HEK293 (cell line): ENCODE measurements around the gene ZNF513.

Experiments
- HOXD13 ChIP-seq: sonication (generic); formaldehyde crosslinking; IDR thresholded peaks from 2 replicates; pipeline ENCODE4 v1.8.0; 2022; ENCODE audit warnings: missing genetic modification reagents, borderline replicate concordance
- RBAK ChIP-seq: fragments of 450-650 bp; formaldehyde crosslinking; IDR thresholded peaks from 2 replicates; pipeline ENCODE4 v1.5.1; 2016; ENCODE audit warnings: missing biosample characterization, missing genetic modification characterization
- SCRT2 ChIP-seq: fragments of 450-650 bp; formaldehyde crosslinking; IDR thresholded peaks from 2 replicates; pipeline ENCODE4 v1.5.1; 2016; ENCODE audit warnings: missing biosample characterization, missing genetic modification characterization
- ZBTB20 ChIP-seq: fragments of 450-650 bp; formaldehyde crosslinking; IDR thresholded peaks from 2 replicates; pipeline ENCODE4 v1.5.1; 2016; ENCODE audit warnings: missing biosample characterization, missing genetic modification characterization
- ZBTB7A ChIP-seq: fragments of 450-650 bp; formaldehyde crosslinking; IDR thresholded peaks from 2 replicates; pipeline ENCODE4 v1.5.1; 2016; ENCODE audit warnings: low read depth, missing biosample characterization, missing genetic modification characterization
- ZFP41 ChIP-seq: fragments of 450-650 bp; formaldehyde crosslinking; IDR thresholded peaks from 2 replicates; pipeline ENCODE4 v1.5.1; 2016; ENCODE audit warnings: missing biosample characterization, missing genetic modification characterization, borderline replicate concordance
- ZNF114 ChIP-seq: fragments of 450-650 bp; formaldehyde crosslinking; IDR thresholded peaks from 2 replicates; pipeline ENCODE4 v1.5.0; 2017; ENCODE audit warnings: missing biosample characterization, missing genetic modification characterization
- ZNF324 ChIP-seq: fragments of 450-650 bp; formaldehyde crosslinking; IDR thresholded peaks from 2 replicates; pipeline ENCODE4 v1.5.1; 2016; ENCODE audit warnings: missing biosample characterization, missing genetic modification characterization
- ZNF433 ChIP-seq: fragments of 450-650 bp; formaldehyde crosslinking; IDR thresholded peaks from 2 replicates; pipeline ENCODE4 v1.5.1; 2016; ENCODE audit warnings: missing biosample characterization, missing genetic modification characterization, low read depth
- ZNF501 ChIP-seq: fragments of 450-650 bp; formaldehyde crosslinking; IDR thresholded peaks from 2 replicates; pipeline ENCODE4 v1.5.1; 2016; ENCODE audit warnings: missing biosample characterization, missing genetic modification characterization
- ZNF521 ChIP-seq: fragments of 450-650 bp; formaldehyde crosslinking; IDR thresholded peaks from 2 replicates; pipeline ENCODE4 v1.5.1; 2017; ENCODE audit warnings: missing biosample characterization, mild to moderate bottlenecking, missing genetic modification characterization
- ZNF530 ChIP-seq: fragments of 450-650 bp; formaldehyde crosslinking; IDR thresholded peaks from 2 replicates; pipeline ENCODE4 v1.5.1; 2016; ENCODE audit warnings: low read depth, missing biosample characterization, missing genetic modification characterization
- ZNF610 ChIP-seq: fragments of 450-650 bp; formaldehyde crosslinking; IDR thresholded peaks from 2 replicates; pipeline ENCODE4 v1.5.1; 2016; ENCODE audit warnings: missing biosample characterization, missing genetic modification characterization, borderline replicate concordance
- ZNF623 ChIP-seq: fragments of 450-650 bp; formaldehyde crosslinking; IDR thresholded peaks from 2 replicates; pipeline ENCODE4 v1.5.1; 2016; ENCODE audit warnings: missing biosample characterization, missing genetic modification characterization
- ZNF670 ChIP-seq: fragments of 450-650 bp; formaldehyde crosslinking; IDR thresholded peaks from 2 replicates; pipeline ENCODE4 v1.5.1; 2016; ENCODE audit warnings: missing biosample characterization, missing genetic modification characterization, low read depth
- ZNF776 ChIP-seq: fragments of 450-650 bp; formaldehyde crosslinking; IDR thresholded peaks from 2 replicates; pipeline ENCODE4 v1.5.0; 2017; ENCODE audit warnings: missing biosample characterization, missing genetic modification characterization, borderline replicate concordance
- ZNF777 ChIP-seq: fragments of 450-650 bp; formaldehyde crosslinking; IDR thresholded peaks from 2 replicates; pipeline ENCODE4 v1.5.1; 2017; ENCODE audit warnings: missing biosample characterization, missing genetic modification characterization, borderline replicate concordance
- ZSCAN16 ChIP-seq: fragments of 450-650 bp; formaldehyde crosslinking; IDR thresholded peaks from 2 replicates; pipeline ENCODE4 v1.5.1; 2016; ENCODE audit warnings: missing biosample characterization, missing genetic modification characterization
- TF ChIP-seq, protein P1 (sequence below): fragments of 450-650 bp; formaldehyde crosslinking; IDR thresholded peaks from 2 replicates; pipeline ENCODE4 v1.5.1; 2016; ENCODE audit warnings: missing biosample characterization, missing genetic modification characterization
- TF ChIP-seq, protein P2 (sequence below): fragments of 450-650 bp; formaldehyde crosslinking; conservative IDR thresholded peaks from 2 replicates; pipeline ENCODE4 v1.5.1; 2016; ENCODE audit warnings: low read depth, missing biosample characterization, missing genetic modification characterization
- TF ChIP-seq, protein P3 (sequence below): fragments of 450-650 bp; formaldehyde crosslinking; IDR thresholded peaks from 2 replicates; pipeline ENCODE4 v1.5.1; 2016; ENCODE audit warnings: missing biosample characterization, missing genetic modification characterization
- TF ChIP-seq, protein P4 (sequence below): fragments of 450-650 bp; formaldehyde crosslinking; IDR thresholded peaks from 2 replicates; pipeline ENCODE4 v1.5.1; 2016; ENCODE audit warnings: missing biosample characterization, missing genetic modification characterization
- TF ChIP-seq, protein P5 (sequence below): fragments of 450-650 bp; formaldehyde crosslinking; IDR thresholded peaks from 2 replicates; pipeline ENCODE4 v1.5.1; 2016; ENCODE audit warnings: missing biosample characterization, missing genetic modification characterization
- TF ChIP-seq, protein P6 (sequence below): fragments of 450-650 bp; formaldehyde crosslinking; IDR thresholded peaks from 2 replicates; pipeline ENCODE4 v1.5.1; 2017; ENCODE audit warnings: missing biosample characterization, missing genetic modification characterization

The ZNF513 gene

DNA sequence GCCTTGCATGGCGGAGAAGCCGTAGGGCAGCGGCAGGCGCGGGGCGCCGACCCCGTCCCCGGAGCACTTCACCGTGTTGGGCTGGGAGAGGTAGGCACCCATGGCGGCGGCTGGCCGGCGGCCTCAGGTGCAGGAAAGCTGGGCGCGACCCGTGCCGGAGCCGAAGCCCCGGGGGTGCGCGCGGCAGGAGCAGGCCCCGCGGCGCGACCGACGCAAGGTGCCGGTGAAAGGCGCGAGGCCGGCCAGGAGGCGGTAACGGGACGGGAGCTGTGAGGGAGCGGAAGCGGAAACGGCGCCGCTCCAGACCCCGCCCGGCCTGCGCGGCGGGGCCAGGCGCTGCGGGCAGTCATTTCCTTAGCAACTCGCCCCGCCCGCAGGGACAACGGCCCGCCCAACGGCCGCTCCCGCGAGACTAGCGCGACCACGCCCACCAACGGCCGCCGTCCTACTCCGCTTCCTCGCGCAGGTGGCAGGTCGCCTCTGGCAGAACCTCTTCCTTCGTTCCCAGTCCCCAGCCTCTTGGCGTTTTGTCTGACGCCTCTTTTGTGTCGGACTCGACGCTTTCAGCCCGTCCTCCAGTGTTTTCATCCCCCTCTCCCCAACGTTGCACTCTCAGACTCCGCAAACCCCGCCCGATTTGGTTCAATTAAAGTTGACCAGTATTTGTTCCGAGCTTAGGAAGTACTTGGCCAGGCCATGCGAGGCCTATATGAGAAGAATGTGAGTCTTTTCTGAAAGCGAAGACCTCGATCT lies 29.0 kb upstream of the ZNF513 start, which contains the start of gene PPM1G (continued):
- TF ChIP-seq, protein P1, sequence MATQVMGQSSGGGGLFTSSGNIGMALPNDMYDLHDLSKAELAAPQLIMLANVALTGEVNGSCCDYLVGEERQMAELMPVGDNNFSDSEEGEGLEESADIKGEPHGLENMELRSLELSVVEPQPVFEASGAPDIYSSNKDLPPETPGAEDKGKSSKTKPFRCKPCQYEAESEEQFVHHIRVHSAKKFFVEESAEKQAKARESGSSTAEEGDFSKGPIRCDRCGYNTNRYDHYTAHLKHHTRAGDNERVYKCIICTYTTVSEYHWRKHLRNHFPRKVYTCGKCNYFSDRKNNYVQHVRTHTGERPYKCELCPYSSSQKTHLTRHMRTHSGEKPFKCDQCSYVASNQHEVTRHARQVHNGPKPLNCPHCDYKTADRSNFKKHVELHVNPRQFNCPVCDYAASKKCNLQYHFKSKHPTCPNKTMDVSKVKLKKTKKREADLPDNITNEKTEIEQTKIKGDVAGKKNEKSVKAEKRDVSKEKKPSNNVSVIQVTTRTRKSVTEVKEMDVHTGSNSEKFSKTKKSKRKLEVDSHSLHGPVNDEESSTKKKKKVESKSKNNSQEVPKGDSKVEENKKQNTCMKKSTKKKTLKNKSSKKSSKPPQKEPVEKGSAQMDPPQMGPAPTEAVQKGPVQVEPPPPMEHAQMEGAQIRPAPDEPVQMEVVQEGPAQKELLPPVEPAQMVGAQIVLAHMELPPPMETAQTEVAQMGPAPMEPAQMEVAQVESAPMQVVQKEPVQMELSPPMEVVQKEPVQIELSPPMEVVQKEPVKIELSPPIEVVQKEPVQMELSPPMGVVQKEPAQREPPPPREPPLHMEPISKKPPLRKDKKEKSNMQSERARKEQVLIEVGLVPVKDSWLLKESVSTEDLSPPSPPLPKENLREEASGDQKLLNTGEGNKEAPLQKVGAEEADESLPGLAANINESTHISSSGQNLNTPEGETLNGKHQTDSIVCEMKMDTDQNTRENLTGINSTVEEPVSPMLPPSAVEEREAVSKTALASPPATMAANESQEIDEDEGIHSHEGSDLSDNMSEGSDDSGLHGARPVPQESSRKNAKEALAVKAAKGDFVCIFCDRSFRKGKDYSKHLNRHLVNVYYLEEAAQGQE (tag by site-specific recombination): no peak
- TF ChIP-seq ZBTB7A (tag by site-specific recombination): no peak
- TF ChIP-seq ZNF623 (tag by site-specific recombination): no peak
- TF ChIP-seq ZNF670 (tag by site-specific recombination): no peak
- TF ChIP-seq ZNF530 (tag by site-specific recombination): no peak
- TF ChIP-seq HOXD13: no peak
- TF ChIP-seq, protein P2, sequence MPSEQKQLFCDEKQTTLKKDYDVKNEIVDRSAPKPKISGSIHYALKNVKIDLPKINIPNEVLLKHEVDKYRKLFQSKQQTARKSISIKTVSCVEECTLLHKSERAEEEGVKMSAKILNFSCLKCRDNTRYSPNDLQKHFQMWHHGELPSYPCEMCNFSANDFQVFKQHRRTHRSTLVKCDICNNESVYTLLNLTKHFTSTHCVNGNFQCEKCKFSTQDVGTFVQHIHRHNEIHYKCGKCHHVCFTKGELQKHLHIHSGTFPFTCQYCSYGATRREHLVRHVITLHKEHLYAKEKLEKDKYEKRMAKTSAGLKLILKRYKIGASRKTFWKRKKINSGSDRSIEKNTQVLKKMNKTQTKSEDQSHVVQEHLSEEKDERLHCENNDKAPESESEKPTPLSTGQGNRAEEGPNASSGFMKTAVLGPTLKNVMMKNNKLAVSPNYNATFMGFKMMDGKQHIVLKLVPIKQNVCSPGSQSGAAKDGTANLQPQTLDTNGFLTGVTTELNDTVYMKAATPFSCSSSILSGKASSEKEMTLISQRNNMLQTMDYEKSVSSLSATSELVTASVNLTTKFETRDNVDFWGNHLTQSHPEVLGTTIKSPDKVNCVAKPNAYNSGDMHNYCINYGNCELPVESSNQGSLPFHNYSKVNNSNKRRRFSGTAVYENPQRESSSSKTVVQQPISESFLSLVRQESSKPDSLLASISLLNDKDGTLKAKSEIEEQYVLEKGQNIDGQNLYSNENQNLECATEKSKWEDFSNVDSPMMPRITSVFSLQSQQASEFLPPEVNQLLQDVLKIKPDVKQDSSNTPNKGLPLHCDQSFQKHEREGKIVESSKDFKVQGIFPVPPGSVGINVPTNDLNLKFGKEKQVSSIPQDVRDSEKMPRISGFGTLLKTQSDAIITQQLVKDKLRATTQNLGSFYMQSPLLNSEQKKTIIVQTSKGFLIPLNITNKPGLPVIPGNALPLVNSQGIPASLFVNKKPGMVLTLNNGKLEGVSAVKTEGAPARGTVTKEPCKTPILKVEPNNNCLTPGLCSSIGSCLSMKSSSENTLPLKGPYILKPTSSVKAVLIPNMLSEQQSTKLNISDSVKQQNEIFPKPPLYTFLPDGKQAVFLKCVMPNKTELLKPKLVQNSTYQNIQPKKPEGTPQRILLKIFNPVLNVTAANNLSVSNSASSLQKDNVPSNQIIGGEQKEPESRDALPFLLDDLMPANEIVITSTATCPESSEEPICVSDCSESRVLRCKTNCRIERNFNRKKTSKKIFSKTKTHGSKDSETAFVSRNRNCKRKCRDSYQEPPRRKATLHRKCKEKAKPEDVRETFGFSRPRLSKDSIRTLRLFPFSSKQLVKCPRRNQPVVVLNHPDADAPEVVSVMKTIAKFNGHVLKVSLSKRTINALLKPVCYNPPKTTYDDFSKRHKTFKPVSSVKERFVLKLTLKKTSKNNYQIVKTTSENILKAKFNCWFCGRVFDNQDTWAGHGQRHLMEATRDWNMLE (tag by site-specific recombination): no peak
- TF ChIP-seq ZNF501 (tag by site-specific recombination): peak; percentile 76; the same call in 1 of the 2 replicates
- TF ChIP-seq, protein P3, sequence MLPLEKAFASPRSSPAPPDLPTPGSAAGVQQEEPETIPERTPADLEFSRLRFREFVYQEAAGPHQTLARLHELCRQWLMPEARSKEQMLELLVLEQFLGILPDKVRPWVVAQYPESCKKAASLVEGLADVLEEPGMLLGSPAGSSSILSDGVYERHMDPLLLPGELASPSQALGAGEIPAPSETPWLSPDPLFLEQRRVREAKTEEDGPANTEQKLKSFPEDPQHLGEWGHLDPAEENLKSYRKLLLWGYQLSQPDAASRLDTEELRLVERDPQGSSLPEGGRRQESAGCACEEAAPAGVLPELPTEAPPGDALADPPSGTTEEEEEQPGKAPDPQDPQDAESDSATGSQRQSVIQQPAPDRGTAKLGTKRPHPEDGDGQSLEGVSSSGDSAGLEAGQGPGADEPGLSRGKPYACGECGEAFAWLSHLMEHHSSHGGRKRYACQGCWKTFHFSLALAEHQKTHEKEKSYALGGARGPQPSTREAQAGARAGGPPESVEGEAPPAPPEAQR (tag by site-specific recombination): no peak
- TF ChIP-seq RBAK (tag by site-specific recombination): no peak
- TF ChIP-seq ZNF776 (tag by site-specific recombination): no peak
- TF ChIP-seq ZNF324: peak; percentile 56; the same call in 1 of the 2 replicates
- no peak for TF ChIP-seq ZNF521 (tag by site-specific recombination)
- TF ChIP-seq, protein P4, sequence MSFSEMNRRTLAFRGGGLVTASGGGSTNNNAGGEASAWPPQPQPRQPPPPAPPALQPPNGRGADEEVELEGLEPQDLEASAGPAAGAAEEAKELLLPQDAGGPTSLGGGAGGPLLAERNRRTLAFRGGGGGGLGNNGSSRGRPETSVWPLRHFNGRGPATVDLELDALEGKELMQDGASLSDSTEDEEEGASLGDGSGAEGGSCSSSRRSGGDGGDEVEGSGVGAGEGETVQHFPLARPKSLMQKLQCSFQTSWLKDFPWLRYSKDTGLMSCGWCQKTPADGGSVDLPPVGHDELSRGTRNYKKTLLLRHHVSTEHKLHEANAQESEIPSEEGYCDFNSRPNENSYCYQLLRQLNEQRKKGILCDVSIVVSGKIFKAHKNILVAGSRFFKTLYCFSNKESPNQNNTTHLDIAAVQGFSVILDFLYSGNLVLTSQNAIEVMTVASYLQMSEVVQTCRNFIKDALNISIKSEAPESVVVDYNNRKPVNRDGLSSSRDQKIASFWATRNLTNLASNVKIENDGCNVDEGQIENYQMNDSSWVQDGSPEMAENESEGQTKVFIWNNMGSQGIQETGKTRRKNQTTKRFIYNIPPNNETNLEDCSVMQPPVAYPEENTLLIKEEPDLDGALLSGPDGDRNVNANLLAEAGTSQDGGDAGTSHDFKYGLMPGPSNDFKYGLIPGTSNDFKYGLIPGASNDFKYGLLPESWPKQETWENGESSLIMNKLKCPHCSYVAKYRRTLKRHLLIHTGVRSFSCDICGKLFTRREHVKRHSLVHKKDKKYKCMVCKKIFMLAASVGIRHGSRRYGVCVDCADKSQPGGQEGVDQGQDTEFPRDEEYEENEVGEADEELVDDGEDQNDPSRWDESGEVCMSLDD (tag by site-specific recombination): no peak
- TF ChIP-seq ZNF610 (tag by site-specific recombination): no peak
- 0 out of 2 replicates have a peak, but pooled peaks have one; percentile 23 for TF ChIP-seq SCRT2 (tag by site-specific recombination)
- no peak for TF ChIP-seq ZFP41 (tag by site-specific recombination)
- no peak for TF ChIP-seq ZSCAN16
- TF ChIP-seq ZBTB20 (tag by site-specific recombination): no peak
- TF ChIP-seq, protein P5, sequence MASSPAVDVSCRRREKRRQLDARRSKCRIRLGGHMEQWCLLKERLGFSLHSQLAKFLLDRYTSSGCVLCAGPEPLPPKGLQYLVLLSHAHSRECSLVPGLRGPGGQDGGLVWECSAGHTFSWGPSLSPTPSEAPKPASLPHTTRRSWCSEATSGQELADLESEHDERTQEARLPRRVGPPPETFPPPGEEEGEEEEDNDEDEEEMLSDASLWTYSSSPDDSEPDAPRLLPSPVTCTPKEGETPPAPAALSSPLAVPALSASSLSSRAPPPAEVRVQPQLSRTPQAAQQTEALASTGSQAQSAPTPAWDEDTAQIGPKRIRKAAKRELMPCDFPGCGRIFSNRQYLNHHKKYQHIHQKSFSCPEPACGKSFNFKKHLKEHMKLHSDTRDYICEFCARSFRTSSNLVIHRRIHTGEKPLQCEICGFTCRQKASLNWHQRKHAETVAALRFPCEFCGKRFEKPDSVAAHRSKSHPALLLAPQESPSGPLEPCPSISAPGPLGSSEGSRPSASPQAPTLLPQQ (tag by site-specific recombination): 0 out of 2 replicates have a peak, but pooled peaks have one; percentile 49
- TF ChIP-seq, protein P6, sequence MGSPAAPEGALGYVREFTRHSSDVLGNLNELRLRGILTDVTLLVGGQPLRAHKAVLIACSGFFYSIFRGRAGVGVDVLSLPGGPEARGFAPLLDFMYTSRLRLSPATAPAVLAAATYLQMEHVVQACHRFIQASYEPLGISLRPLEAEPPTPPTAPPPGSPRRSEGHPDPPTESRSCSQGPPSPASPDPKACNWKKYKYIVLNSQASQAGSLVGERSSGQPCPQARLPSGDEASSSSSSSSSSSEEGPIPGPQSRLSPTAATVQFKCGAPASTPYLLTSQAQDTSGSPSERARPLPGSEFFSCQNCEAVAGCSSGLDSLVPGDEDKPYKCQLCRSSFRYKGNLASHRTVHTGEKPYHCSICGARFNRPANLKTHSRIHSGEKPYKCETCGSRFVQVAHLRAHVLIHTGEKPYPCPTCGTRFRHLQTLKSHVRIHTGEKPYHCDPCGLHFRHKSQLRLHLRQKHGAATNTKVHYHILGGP (tag by site-specific recombination): no peak
- TF ChIP-seq ZNF433: no peak
- TF ChIP-seq ZNF777 (tag by site-specific recombination): no peak
- no peak for TF ChIP-seq ZNF114 (tag by site-specific recombination)
